OCI-LY7 (cell line): Measurements from ENCODE around the gene KIF9. TPM values are rescaled to one million over a fixed set of nuclear protein-coding genes. Genes with fewer than 3 reads are reported as not detected.

Experiments
- BruUV-seq: library from RNA; stranded (reverse); fragments of 400-500 nt; replicated peaks from 2 replicates; lab custom pipeline; 2021; lab: Mats Ljungman, UMichigan
- CTCF ChIA-PET: fragments of 300-600 bp; sonication (Branson Sonifier 250); formaldehyde crosslinking; loops from one replicate; lab custom pipeline; 2022; ENCODE audit warnings: antibody characterized with exemption; ENCODE audit not compliant: unreplicated experiment; lab: Charles Lee
- POLR2A ChIA-PET: fragments of 300-600 bp; sonication (Branson Sonifier 250); formaldehyde crosslinking; loops from one replicate; lab custom pipeline; 2022; ENCODE audit warnings: antibody characterized with exemption; lab: Charles Lee
- DNase-seq: peaks from one replicate; pipeline ENCODE4 v3.0.0-alpha.2; 2015; ENCODE audit warnings: low spot score
- H2AFZ ChIP-seq: fragments of 200-600 bp; sonication (generic), shearing (Covaris generic); 2 replicates; pipeline ENCODE4 v1.6.1; 2014; ENCODE audit warnings: mild to moderate bottlenecking, antibody characterized with exemption, low read length, moderate library complexity
- H3K27ac ChIP-seq: fragments of 200-600 bp; sonication (generic); 2 replicates; pipeline ENCODE4 v1.5.1; 2014; ENCODE audit warnings: mixed run types, low read depth, mild to moderate bottlenecking, moderate library complexity, low read length, inconsistent platforms; ENCODE audit not compliant: poor library complexity, severe bottlenecking
- H3K36me3 ChIP-seq: fragments of 200-600 bp; sonication (generic); 2 replicates; pipeline ENCODE4 v1.6.1; 2014; ENCODE audit warnings: mild to moderate bottlenecking, antibody characterized with exemption, low read length, moderate library complexity, mixed read lengths; ENCODE audit not compliant: insufficient read depth
- H3K4me1 ChIP-seq: fragments of 200-600 bp; sonication (generic); 2 replicates; pipeline ENCODE4 v1.5.1; 2014; ENCODE audit warnings: mild to moderate bottlenecking, low read length; ENCODE audit not compliant: insufficient read depth, poor library complexity, severe bottlenecking
- H3K4me2 ChIP-seq: fragments of 200-600 bp; sonication (generic); 2 replicates; pipeline ENCODE4 v1.6.1; 2014; ENCODE audit warnings: mild to moderate bottlenecking, low read length
- H3K4me3 ChIP-seq: fragments of 200-600 bp; sonication (generic); 2 replicates; pipeline ENCODE4 v1.5.1; 2014; ENCODE audit warnings: mild to moderate bottlenecking, low read depth, low read length; ENCODE audit not compliant: poor library complexity, severe bottlenecking
- H3K79me2 ChIP-seq: fragments of 200-600 bp; sonication (generic); 2 replicates; pipeline ENCODE4 v1.6.1; 2016; ENCODE audit warnings: low read depth, mild to moderate bottlenecking, low read length, moderate library complexity, mixed read lengths; ENCODE audit not compliant: insufficient read depth
- H3K9me2 ChIP-seq: fragments of 200-600 bp; sonication (generic); 2 replicates; pipeline ENCODE4 v1.6.1; 2016; ENCODE audit warnings: mild to moderate bottlenecking, low read length, mixed read lengths; ENCODE audit not compliant: insufficient read depth
- H3K9me3 ChIP-seq: fragments of 200-600 bp; sonication (generic); 2 replicates; pipeline ENCODE4 v1.6.1; 2014; ENCODE audit warnings: mild to moderate bottlenecking, mixed run types, low read length, mixed read lengths
- H4K20me1 ChIP-seq: fragments of 200-600 bp; sonication (generic); 2 replicates; pipeline ENCODE4 v1.6.1; 2014; ENCODE audit warnings: mild to moderate bottlenecking, antibody characterized with exemption, low read length, moderate library complexity, mixed read lengths; ENCODE audit not compliant: insufficient read depth
- CTCF ChIP-seq: fragments of 200-600 bp; sonication (generic); conservative IDR thresholded peaks from 2 replicates; pipeline ENCODE4 v1.5.1; 2014; ENCODE audit warnings: mild to moderate bottlenecking, antibody characterized with exemption, low read length, moderate library complexity, mixed read lengths
- EZH2phosphoT487 ChIP-seq: fragments of 200-600 bp; sonication (generic); IDR thresholded peaks from 2 replicates; pipeline ENCODE4 v1.6.1; 2018; ENCODE audit warnings: low read depth, borderline replicate concordance, mild to moderate bottlenecking, mixed run types, antibody characterized with exemption, low read length, moderate library complexity, mixed read lengths
- intact Hi-C: fragments of 100-400 bp; cut with micrococcal nuclease; formaldehyde crosslinking; loops from one replicate; pipeline ENCODE4 v1.10.0; 2022; ENCODE audit not compliant: unreplicated experiment
- total RNA-seq, 2 experiments: library from RNA; depleted of rRNA in 1 of 2; stranded (reverse); fragments of >200 nt in 1 of 2; shearing (Covaris generic) in 1 of 2; gene quantifications; 2 replicates each; pipeline ENCODE4 v1.2.3, GENCODE V29; 2014 to 2022

The KIF9 gene
- total RNA-seq, 2 experiments from 2014 or later, result 11.0 to 11.7 TPM

- Histone ChIP-seq H3K4me3 (no peak overlapping the region), H3K9me2 (no peaks in the 10 kb centered on the region), H4K20me1 (no peaks in the 10 kb centered on the region), H3K4me1 (no peaks in the 10 kb centered on the region), H2AFZ (no peak overlapping the region), H3K27ac (no peak overlapping the region), H3K9me3 (no peaks in the 10 kb centered on the region), H3K36me3 (no peaks in the 10 kb centered on the region), H3K4me2 (no peak overlapping the region), H3K79me2 (no peaks in the 10 kb centered on the region)
- intact Hi-C loops, result loop anchor here (10.0 kb wide), 1 partner anchor 121 kb away; no protein-coding TSS in a partner anchor
- BruUV-seq, result no TSS peak
- peak; percentile 23 for DNase-seq
- CTCF ChIA-PET, result interaction anchor here (1.0 kb wide), 1 partner anchor 79 kb away, joined by 3 read pairs; no protein-coding TSS in a partner anchor
- TF ChIP-seq CTCF (0 out of 2 replicates have a peak, but pooled peaks have one; percentile 19), EZH2phosphoT487 (no peak)
- POLR2A ChIA-PET, result no interaction called here
These were observed 39.0 kb downstream of the KIF9 start for GRCh38 chr3:47243419-47244147.

GRCh38 chr3:47239929-47240328 lies 42.7 kb downstream of the KIF9 start:
- Histone ChIP-seq H2AFZ (no peak overlapping the region), H4K20me1 (no peaks in the 10 kb centered on the region), H3K27ac (no peak overlapping the region), H3K79me2 (no peaks in the 10 kb centered on the region), H3K4me3 (no peak overlapping the region), H3K9me2 (no peaks in the 10 kb centered on the region), H3K9me3 (no peaks in the 10 kb centered on the region), H3K4me2 (no peak overlapping the region), H3K4me1 (no peaks in the 10 kb centered on the region), H3K36me3 (no peaks in the 10 kb centered on the region)
- ChIA-PET CTCF (no interaction called here), POLR2A (no interaction called here)
- intact Hi-C loops, result loop anchor here (10.0 kb wide), 1 partner anchor 125 kb away; no protein-coding TSS in a partner anchor
- no TSS peak for BruUV-seq
- no peak for TF ChIP-seq EZH2phosphoT487
- TF ChIP-seq CTCF, result no peak
- no peak for DNase-seq

GRCh38 chr3:47238017-47238416 lies 44.6 kb downstream of the KIF9 start:
- intact Hi-C loops, result no loop called here
- ChIA-PET CTCF (no interaction called here), POLR2A (interaction anchor here (0.9 kb wide), 1 partner anchor 16 kb away, joined by 3 read pairs; no protein-coding TSS in a partner anchor)
- H2AFZ ChIP-seq, result no peak overlapping the region
- TF ChIP-seq EZH2phosphoT487 (no peak), CTCF (no peak)
- no peak overlapping the region for H3K4me3 ChIP-seq
- no peaks in the 10 kb centered on the region for H3K9me2 ChIP-seq
- H3K4me1 ChIP-seq, result no peaks in the 10 kb centered on the region
- no TSS peak for BruUV-seq
- H4K20me1 ChIP-seq, result no peaks in the 10 kb centered on the region
- no peaks in the 10 kb centered on the region for H3K79me2 ChIP-seq
- H3K27ac ChIP-seq, result no peak overlapping the region
- no peak for DNase-seq
- H3K9me3 ChIP-seq, result no peaks in the 10 kb centered on the region
- H3K4me2 ChIP-seq, result no peak overlapping the region
- no peaks in the 10 kb centered on the region for H3K36me3 ChIP-seq
